Stimulated activated CD4-positive, alpha-beta T cell treated with anti-CD3 and anti-CD28 coated beads, Interleukin-4, amount 100 ng/mL, for 24 hours (primary cell): Measurements from ENCODE around the gene CHRNA4.

Experiments
- DNase-seq: peaks from one replicate; pipeline ENCODE4 v3.0.0-alpha.2; 2020

CHRNA4 gene

GRCh38 chr20:63331741-63332400, 29.3 kb downstream of the CHRNA4 start:
- no peak for DNase-seq

- no peak for DNase-seq
These were observed 30.2 kb downstream of the CHRNA4 start for GRCh38 chr20:63330940-63331339.

- no peak for DNase-seq
These were observed 30.9 kb downstream of the CHRNA4 start for GRCh38 chr20:63330084-63330760.

- no peak for DNase-seq
These were observed 31.6 kb downstream of the CHRNA4 start for GRCh38 chr20:63329331-63330083.

GRCh38 chr20:63328718-63329275, 32.4 kb downstream of the CHRNA4 start:
- DNase-seq = no peak

GRCh38 chr20:63328026-63328700, 33.0 kb downstream of the CHRNA4 start:
- no peak for DNase-seq

GRCh38 chr20:63327231-63327745, 33.9 kb downstream of the CHRNA4 start:
- DNase-seq = no peak

GRCh38 chr20:63326314-63327230, 34.6 kb downstream of the CHRNA4 start:
- no peak for DNase-seq

GRCh38 chr20:63325554-63326313, 35.4 kb downstream of the CHRNA4 start:
- no peak for DNase-seq

- DNase-seq = no peak
These were observed 36.1 kb downstream of the CHRNA4 start for GRCh38 chr20:63325021-63325471.

- DNase-seq = no peak
These were observed 37.7 kb downstream of the CHRNA4 start for GRCh38 chr20:63323357-63323981.

- DNase-seq = no peak
These were observed 38.2 kb downstream of the CHRNA4 start for GRCh38 chr20:63322933-63323273.

GRCh38 chr20:63322146-63322932, 38.8 kb downstream of the CHRNA4 start:
- DNase-seq = no peak

- DNase-seq = no peak
These were observed 39.9 kb downstream of the CHRNA4 start for GRCh38 chr20:63321148-63321831.

GRCh38 chr20:63320616-63321147, 40.5 kb downstream of the CHRNA4 start:
- no peak for DNase-seq

- no peak for DNase-seq
These were observed 41.1 kb downstream of the CHRNA4 start for GRCh38 chr20:63320041-63320511.

- no peak for DNase-seq
These were observed 41.7 kb downstream of the CHRNA4 start for GRCh38 chr20:63319164-63320040.
